Measurements from ENCODE around the gene ZNF446.
A peak's percentile ranks its signal among the peaks of the same experiment; 100 is the strongest.

The ZNF446 gene

GRCh38 chr19:58491393-58491792 is 15.2 kb downstream of the ZNF446 start:
- no peak overlapping the region for H3K27ac Mint-ChIP-seq
- no peak overlapping the region for H3K4me3 Mint-ChIP-seq
- H3K36me3 Mint-ChIP-seq (ENCODE audit: low read depth), result no peaks in the 10 kb centered on the region
- no peaks in the 10 kb centered on the region for H3K27me3 Mint-ChIP-seq (ENCODE audit: low read depth)
- no peaks in the 10 kb centered on the region for H3K4me1 Mint-ChIP-seq
- TF ChIP-seq CTCF (IDR thresholded peaks at IDR 0.05; ENCODE audit: unreplicated experiment in 3 of 3), result no peak
- H3K9me3 Mint-ChIP-seq, result no peaks in the 10 kb centered on the region

- H3K4me1 Mint-ChIP-seq, result no peaks in the 10 kb centered on the region
- H3K27me3 Mint-ChIP-seq (ENCODE audit: low read depth), result no peaks in the 10 kb centered on the region
- H3K4me3 Mint-ChIP-seq, result no peak overlapping the region
- no peak overlapping the region for H3K27ac Mint-ChIP-seq
- H3K9me3 Mint-ChIP-seq, result no peaks in the 10 kb centered on the region
- no peaks in the 10 kb centered on the region for H3K36me3 Mint-ChIP-seq (ENCODE audit: low read depth)
- TF ChIP-seq CTCF (IDR thresholded peaks at IDR 0.05; ENCODE audit: unreplicated experiment in 3 of 3), result no peak
Measured at GRCh38 chr19:58492265-58492664, 16.1 kb downstream of the ZNF446 start.

GRCh38 chr19:58497634-58498170 is 21.6 kb downstream of the ZNF446 start:
- Mint-ChIP-seq H3K36me3 (ENCODE audit: low read depth) (no peaks in the 10 kb centered on the region), H3K27me3 (ENCODE audit: low read depth) (peaks cover 4% of the 10 kb centered on the region), H3K9me3 (peaks cover 3% of the 10 kb centered on the region), H3K4me1 (peaks cover 14% of the 10 kb centered on the region), H3K27ac (no peak overlapping the region), H3K4me3 (peak overlapping the region; percentile 15 to 34 (median 30))
- no peak for TF ChIP-seq CTCF (IDR thresholded peaks at IDR 0.05; ENCODE audit: unreplicated experiment in 3 of 3)

GRCh38 chr19:58498316-58499020 is 22.3 kb downstream of the ZNF446 start:
- peaks cover 3% of the 10 kb centered on the region for H3K9me3 Mint-ChIP-seq
- TF ChIP-seq CTCF (IDR thresholded peaks at IDR 0.05; ENCODE audit: unreplicated experiment in 3 of 3), result no peak
- H3K4me3 Mint-ChIP-seq, result peak overlapping the region; percentile 90 to 91 (median 90)
- peaks cover 4% of the 10 kb centered on the region for H3K27me3 Mint-ChIP-seq (ENCODE audit: low read depth)
- H3K36me3 Mint-ChIP-seq (ENCODE audit: low read depth), result no peaks in the 10 kb centered on the region
- peak overlapping the region; percentile 84 to 96 (median 86) for H3K27ac Mint-ChIP-seq
- H3K4me1 Mint-ChIP-seq, result peaks cover 14% of the 10 kb centered on the region

- TF ChIP-seq CTCF (IDR thresholded peaks at IDR 0.05; ENCODE audit: unreplicated experiment in 3 of 3), result peak in 2 of 3 experiments; percentile 18 to 43
- peaks cover 3% of the 10 kb centered on the region for H3K9me3 Mint-ChIP-seq
- peaks cover 4% of the 10 kb centered on the region for H3K27me3 Mint-ChIP-seq (ENCODE audit: low read depth)
- H3K4me1 Mint-ChIP-seq, result peaks cover 14% of the 10 kb centered on the region
- peak overlapping the region; percentile 84 to 96 (median 86) for H3K27ac Mint-ChIP-seq
- peak overlapping the region; percentile 90 to 91 (median 90) for H3K4me3 Mint-ChIP-seq
- H3K36me3 Mint-ChIP-seq (ENCODE audit: low read depth), result no peaks in the 10 kb centered on the region
Measured at GRCh38 chr19:58499021-58499927, 23.1 kb downstream of the ZNF446 start.
